DOHH2 (cell line): ENCODE data around the gene PIK3CA.
"Not testable (repeated sequence)": the region's sequence is repeated elsewhere in the genome, so short reads cannot be mapped to it uniquely, and the experiment has no call there.

Experiments
- H3F3A ChIP-seq: fragments of 200-600 bp; sonication (generic), shearing (Covaris generic); 2 replicates; pipeline ENCODE4 v1.6.0; 2016; ENCODE audit warnings: antibody characterized with exemption, mild to moderate bottlenecking; ENCODE audit not compliant: control insufficient read depth, insufficient read depth
- H3K27ac ChIP-seq: fragments of 200-600 bp; sonication (generic); 2 replicates; pipeline ENCODE4 v1.5.1; 2014; ENCODE audit warnings: low read depth, mild to moderate bottlenecking, low read length, moderate library complexity
- H3K27me3 ChIP-seq: fragments of 200-600 bp; sonication (generic); 2 replicates; pipeline ENCODE4 v1.6.1; 2014; ENCODE audit warnings: mild to moderate bottlenecking, low read length, mixed read lengths; ENCODE audit not compliant: control insufficient read depth
- H3K36me3 ChIP-seq: fragments of 200-600 bp; sonication (generic); 2 replicates; pipeline ENCODE4 v1.6.1; 2014; ENCODE audit warnings: mild to moderate bottlenecking, low read length, moderate library complexity, mixed read lengths; ENCODE audit not compliant: control insufficient read depth
- H3K4me1 ChIP-seq: fragments of 200-600 bp; sonication (generic); 2 replicates; pipeline ENCODE4 v1.6.1; 2014; ENCODE audit warnings: mild to moderate bottlenecking, low read length, mixed read lengths; ENCODE audit not compliant: control insufficient read depth
- H3K4me2 ChIP-seq: fragments of 200-600 bp; sonication (generic); 2 replicates; pipeline ENCODE4 v1.6.0; 2014; ENCODE audit warnings: mild to moderate bottlenecking, low read length, moderate library complexity
- H3K4me3 ChIP-seq: fragments of 200-600 bp; sonication (generic); 2 replicates; pipeline ENCODE4 v1.5.1; 2014; ENCODE audit warnings: mild to moderate bottlenecking, low read length, mixed read lengths
- H3K79me2 ChIP-seq: fragments of 200-600 bp; sonication (generic); 2 replicates; pipeline ENCODE4 v1.6.1; 2014; ENCODE audit warnings: mild to moderate bottlenecking, low read length, mixed read lengths; ENCODE audit not compliant: control insufficient read depth
- H3K9me2 ChIP-seq: fragments of 200-600 bp; sonication (generic); replicated peaks from 2 replicates; pipeline ENCODE4 v1.6.1; 2014; ENCODE audit warnings: mild to moderate bottlenecking, low read length, mixed read lengths; ENCODE audit not compliant: control insufficient read depth
- H3K9me3 ChIP-seq: fragments of 200-600 bp; sonication (generic); 2 replicates; pipeline ENCODE4 v1.6.1; 2014; ENCODE audit warnings: antibody characterized with exemption, low read length, mixed read lengths; ENCODE audit not compliant: control insufficient read depth, insufficient read depth
- H4K20me1 ChIP-seq: fragments of 200-600 bp; sonication (generic); 2 replicates; pipeline ENCODE4 v1.6.0; 2014; ENCODE audit warnings: low read depth, mild to moderate bottlenecking, antibody characterized with exemption, low read length, moderate library complexity; ENCODE audit not compliant: control insufficient read depth, insufficient read depth
- EZH2phosphoT487 ChIP-seq: fragments of 200-600 bp; sonication (generic); IDR thresholded peaks from 2 replicates; pipeline ENCODE4 v1.6.1; 2017; ENCODE audit warnings: borderline replicate concordance, mild to moderate bottlenecking, antibody characterized with exemption, low read length, moderate library complexity, mixed read lengths
- TF ChIP-seq, protein P1 (sequence below): fragments of 200-600 bp; sonication (generic); IDR thresholded peaks from one replicate; pipeline ENCODE4 v1.5.1; 2014; ENCODE audit warnings: antibody characterized with exemption, mild to moderate bottlenecking, low read depth, low read length; ENCODE audit not compliant: poor library complexity, severe bottlenecking

PIK3CA gene

DNA sequence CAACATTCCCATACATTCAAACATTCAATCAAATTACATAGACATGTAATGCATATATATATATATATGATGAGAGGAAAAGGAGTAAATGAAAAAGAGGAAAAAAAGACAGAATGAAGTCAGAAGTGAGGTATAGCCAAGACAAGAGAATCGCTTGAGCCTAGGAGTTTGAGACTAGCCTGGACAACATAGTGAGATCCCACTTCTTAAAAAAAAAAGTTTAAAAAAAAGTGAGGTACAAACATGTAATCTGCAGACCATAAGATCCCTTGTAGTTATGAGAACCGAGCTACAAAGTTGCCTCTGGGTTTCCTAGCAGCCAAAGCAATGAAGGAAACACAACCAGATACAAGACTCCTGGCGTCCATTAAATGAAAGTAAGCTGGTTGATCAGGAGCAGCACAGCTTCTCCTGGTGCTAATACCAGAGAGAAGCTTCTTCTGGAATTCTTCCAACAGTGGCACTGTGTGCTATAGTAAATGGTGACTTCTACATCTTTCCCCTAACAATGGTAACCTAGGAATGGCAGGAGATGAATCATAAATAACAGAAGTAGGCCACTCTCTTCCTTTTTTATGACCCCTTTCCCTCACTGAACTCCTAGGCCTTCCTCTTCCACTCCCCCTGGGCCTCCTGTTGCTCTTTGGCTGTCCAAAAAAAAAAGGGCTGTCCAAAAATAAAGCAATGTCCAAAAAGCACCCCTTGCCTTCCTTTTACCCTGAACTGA is 99.3 kb downstream of the PIK3CA start:
- TF ChIP-seq EZH2phosphoT487 = no peak
- TF ChIP-seq, protein P1, sequence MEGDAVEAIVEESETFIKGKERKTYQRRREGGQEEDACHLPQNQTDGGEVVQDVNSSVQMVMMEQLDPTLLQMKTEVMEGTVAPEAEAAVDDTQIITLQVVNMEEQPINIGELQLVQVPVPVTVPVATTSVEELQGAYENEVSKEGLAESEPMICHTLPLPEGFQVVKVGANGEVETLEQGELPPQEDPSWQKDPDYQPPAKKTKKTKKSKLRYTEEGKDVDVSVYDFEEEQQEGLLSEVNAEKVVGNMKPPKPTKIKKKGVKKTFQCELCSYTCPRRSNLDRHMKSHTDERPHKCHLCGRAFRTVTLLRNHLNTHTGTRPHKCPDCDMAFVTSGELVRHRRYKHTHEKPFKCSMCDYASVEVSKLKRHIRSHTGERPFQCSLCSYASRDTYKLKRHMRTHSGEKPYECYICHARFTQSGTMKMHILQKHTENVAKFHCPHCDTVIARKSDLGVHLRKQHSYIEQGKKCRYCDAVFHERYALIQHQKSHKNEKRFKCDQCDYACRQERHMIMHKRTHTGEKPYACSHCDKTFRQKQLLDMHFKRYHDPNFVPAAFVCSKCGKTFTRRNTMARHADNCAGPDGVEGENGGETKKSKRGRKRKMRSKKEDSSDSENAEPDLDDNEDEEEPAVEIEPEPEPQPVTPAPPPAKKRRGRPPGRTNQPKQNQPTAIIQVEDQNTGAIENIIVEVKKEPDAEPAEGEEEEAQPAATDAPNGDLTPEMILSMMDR = no peak
- no peaks in the 10 kb centered on the region for H3F3A ChIP-seq
- H3K4me1 ChIP-seq = no peaks in the 10 kb centered on the region
- H3K9me2 ChIP-seq = no peaks in the 10 kb centered on the region
- H3K36me3 ChIP-seq = no peaks in the 10 kb centered on the region
- H3K79me2 ChIP-seq = no peaks in the 10 kb centered on the region
- H3K9me3 ChIP-seq = no peaks in the 10 kb centered on the region
- no peak overlapping the region for H3K27ac ChIP-seq
- H3K4me3 ChIP-seq = no peak overlapping the region
- no peaks in the 10 kb centered on the region for H3K27me3 ChIP-seq
- H4K20me1 ChIP-seq = no peaks in the 10 kb centered on the region
- H3K4me2 ChIP-seq = no peak overlapping the region

DNA sequence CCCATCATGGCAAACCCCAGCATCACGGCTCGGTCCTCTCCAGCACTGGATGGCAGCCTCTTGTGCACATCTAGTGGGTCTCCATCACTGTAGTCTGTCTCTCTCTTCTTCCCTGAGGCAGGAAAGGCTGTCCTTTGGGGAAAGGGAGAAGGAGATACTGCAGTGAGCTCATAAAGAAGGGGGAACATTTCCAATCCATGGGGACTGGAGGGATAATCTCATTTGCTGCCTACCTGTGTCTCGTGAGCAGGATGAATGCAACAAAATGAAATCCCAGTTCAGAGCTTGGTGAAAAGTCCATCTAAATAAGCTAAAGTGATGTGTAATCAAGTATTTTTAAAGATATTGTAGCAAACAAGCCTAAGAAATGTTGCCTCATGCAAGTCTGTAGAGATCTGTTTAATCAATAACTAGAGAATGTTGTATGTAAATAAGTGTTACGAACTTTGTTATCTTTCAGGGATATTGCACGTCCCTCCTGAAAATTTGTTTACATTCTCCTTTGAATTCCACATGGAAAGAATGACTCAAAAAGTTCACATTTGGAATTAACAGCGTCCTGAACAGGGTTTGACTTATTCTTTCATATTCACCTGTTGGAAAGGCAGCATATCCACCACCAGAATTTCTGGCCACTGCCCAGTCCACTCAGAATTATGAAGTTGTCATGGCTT is 102.8 kb downstream of the PIK3CA start, which contains the start of gene KCNMB3:
KCNMB3 (minus strand) TSS at position 312 of the 674 bp plus-strand sequence; CDS start at position 188, 124 bp downstream.
- H3K4me2 ChIP-seq = no peak within 1 kb of the TSS
- H3K4me1 ChIP-seq = no peaks in the 10 kb centered on the region
- H3K79me2 ChIP-seq = no peaks in the 10 kb centered on the region
- no peaks in the 10 kb centered on the region for H3K36me3 ChIP-seq
- no peaks in the 10 kb centered on the region for H3K9me2 ChIP-seq
- H3F3A ChIP-seq = no peaks in the 10 kb centered on the region
- no peaks in the 10 kb centered on the region for H3K9me3 ChIP-seq
- TF ChIP-seq, protein P1 = no peak
- no peak for TF ChIP-seq EZH2phosphoT487
- no peak within 1 kb of the TSS for H3K4me3 ChIP-seq
- H3K27me3 ChIP-seq = no peaks in the 10 kb centered on the region
- no peaks in the 10 kb centered on the region for H4K20me1 ChIP-seq
- H3K27ac ChIP-seq = no peak within 1 kb of the TSS

DNA sequence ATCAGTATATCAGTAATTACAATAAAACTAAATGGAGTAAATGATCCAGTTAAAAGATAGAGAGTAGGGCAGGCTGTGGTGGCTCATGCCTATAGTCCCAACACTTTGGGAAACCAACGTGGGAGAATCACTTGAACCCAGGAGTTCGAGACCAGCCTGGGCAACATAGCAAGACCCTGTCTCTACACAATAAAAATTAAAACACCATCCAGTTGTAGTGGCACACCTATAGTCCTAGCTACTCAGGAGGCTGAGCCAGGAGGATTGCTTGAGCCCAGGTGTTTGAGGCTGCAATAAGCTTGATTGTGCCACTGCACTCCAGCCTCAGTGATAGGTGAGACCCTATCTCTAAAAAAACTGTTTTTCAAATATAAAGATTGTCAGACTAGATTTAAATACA is 108.7 kb downstream of the PIK3CA start:
- H3K36me3 ChIP-seq = no peaks in the 10 kb centered on the region
- no peak overlapping the region for H3K4me2 ChIP-seq
- no peaks in the 10 kb centered on the region for H3K9me2 ChIP-seq
- no peak for TF ChIP-seq EZH2phosphoT487
- TF ChIP-seq, protein P1 = no peak
- H3K9me3 ChIP-seq = no peaks in the 10 kb centered on the region
- peaks cover 5% of the 10 kb centered on the region; the same call in 1 of the 2 replicates for H3F3A ChIP-seq
- no peaks in the 10 kb centered on the region for H3K27me3 ChIP-seq
- no peak overlapping the region for H3K4me3 ChIP-seq
- peaks cover 12% of the 10 kb centered on the region for H3K4me1 ChIP-seq
- no peaks in the 10 kb centered on the region for H4K20me1 ChIP-seq
- H3K79me2 ChIP-seq = no peaks in the 10 kb centered on the region
- no peak overlapping the region for H3K27ac ChIP-seq

DNA sequence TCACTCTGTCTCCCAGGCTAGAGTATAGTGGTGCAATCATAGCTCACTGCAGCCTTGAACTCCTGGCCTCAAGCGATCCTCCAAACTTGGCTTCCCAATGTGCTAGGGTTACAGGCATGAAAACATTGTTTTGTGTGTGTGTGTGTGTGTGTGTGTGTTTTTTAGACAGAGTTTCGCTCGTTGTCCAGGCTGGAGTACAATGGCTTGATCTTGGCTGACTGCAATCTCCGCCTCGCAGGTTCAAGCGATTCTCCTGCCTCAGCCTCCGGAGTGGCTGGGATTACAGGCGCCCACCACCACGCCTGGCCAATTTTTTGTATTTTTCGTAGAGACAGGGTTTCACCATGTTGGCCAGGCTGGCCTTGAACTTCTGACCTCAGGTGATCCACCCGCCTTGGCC is 109.6 kb downstream of the PIK3CA start:
- H3K36me3 ChIP-seq, H3K27ac ChIP-seq, H3K4me2 ChIP-seq, H3K27me3 ChIP-seq, H3K79me2 ChIP-seq, H3K4me3 ChIP-seq, H3K9me2 ChIP-seq, H3F3A ChIP-seq, H3K9me3 ChIP-seq, H4K20me1 ChIP-seq: not testable (repeated sequence)
- H3K4me1 ChIP-seq = peaks cover 17% of the 10 kb centered on the region
